Endothelial cell of umbilical vein (primary cell): Measurements from ENCODE around the gene ARMC5. TPM values are rescaled to one million over a fixed set of nuclear protein-coding genes. Genes with fewer than 3 reads are reported as not detected.

Experiments
- BruUV-seq: library from RNA; stranded (reverse); fragments of 400-500 nt; replicated peaks from 2 replicates; lab custom pipeline; 2021; lab: Mats Ljungman, UMichigan
- CTCF ChIA-PET: fragments of 300-600, 350-600 bp; sonication (Branson Sonifier 250); formaldehyde crosslinking; loops from one replicate; lab custom pipeline; 2021; ENCODE audit warnings: antibody characterized with exemption, inconsistent platforms; lab: Charles Lee
- POLR2A ChIA-PET: fragments of 300-600, 350-600 bp; sonication (Branson Sonifier 250); formaldehyde crosslinking; loops from one replicate; lab custom pipeline; 2021; ENCODE audit warnings: antibody characterized with exemption, inconsistent platforms; lab: Charles Lee
- DNase-seq: peaks from one replicate; pipeline ENCODE4 v3.0.0-alpha.2; 2011; ENCODE audit warnings: low read depth, low spot score
- FAIRE-seq: peaks from 2 replicates; lab custom pipeline; 2011; peaks lifted over from hg19 to GRCh38; lab: Jason Lieb, UNC
- H2AFZ ChIP-seq: 2 replicates; pipeline ENCODE4 v1.6.0; 2012; ENCODE audit warnings: low read depth, low read length, control low read depth, inconsistent platforms
- H3K27ac ChIP-seq: 2 replicates; pipeline ENCODE4 v1.5.1; 2011; ENCODE audit warnings: low read depth, mild to moderate bottlenecking, control low read depth, low read length, moderate library complexity; ENCODE audit not compliant: insufficient read depth
- H3K27me3 ChIP-seq, 2 experiments: 2 replicates each; pipeline versions ENCODE4 v1.6.0 to v1.6.1; 2011; ENCODE audit warnings: low read length in 2 of 2, mixed read lengths in 1 of 2; ENCODE audit not compliant: control insufficient read depth in 2 of 2, insufficient read depth in 2 of 2
- H3K36me3 ChIP-seq, 2 experiments: 2 replicates in 1 of 2; 3 replicates in 1 of 2; pipeline ENCODE4 v1.5.1; 2011; ENCODE audit warnings: low read length in 2 of 2, mild to moderate bottlenecking in 1 of 2, moderate library complexity in 1 of 2; ENCODE audit not compliant: control insufficient read depth in 2 of 2, insufficient read depth in 2 of 2; ENCODE audit errors: extremely low read depth in 1 of 2
- H3K4me1 ChIP-seq: 3 replicates; pipeline ENCODE4 v1.5.1; 2011; ENCODE audit warnings: mild to moderate bottlenecking, low read length; ENCODE audit not compliant: control insufficient read depth, insufficient read depth; ENCODE audit errors: extremely low read depth
- H3K4me2 ChIP-seq: 2 replicates; pipeline ENCODE4 v1.6.1; 2011; ENCODE audit warnings: low read length, control low read depth, mixed read lengths; ENCODE audit not compliant: insufficient read depth
- H3K4me3 ChIP-seq, 3 experiments: fragments of 200-600 bp in 1 of 3; sonication (generic), shearing (Covaris generic) in 1 of 3; replicated peaks in 1 of 3; 2 replicates each; pipeline ENCODE4 v1.5.1; 2011 to 2016; ENCODE audit warnings: control low read depth in 3 of 3, low read length in 3 of 3, mild to moderate bottlenecking in 2 of 3, inconsistent platforms in 1 of 3, low read depth in 1 of 3, moderate library complexity in 1 of 3; ENCODE audit not compliant: insufficient read depth in 1 of 3
- H3K79me2 ChIP-seq: 2 replicates; pipeline ENCODE4 v1.6.0; 2012; ENCODE audit warnings: low read length, inconsistent platforms; ENCODE audit not compliant: control insufficient read depth, insufficient read depth
- H3K9ac ChIP-seq: replicated peaks from 2 replicates; pipeline ENCODE3; 2011; ENCODE audit warnings: low read length, control low read depth; ENCODE audit not compliant: insufficient read depth; ENCODE audit errors: extremely low read depth
- H3K9me1 ChIP-seq: replicated peaks from 3 replicates; pipeline ENCODE4 v1.6.0; 2011; ENCODE audit warnings: mild to moderate bottlenecking, low read length; ENCODE audit not compliant: control insufficient read depth, insufficient read depth; ENCODE audit errors: extremely low read depth
- H3K9me3 ChIP-seq: replicated peaks from 2 replicates; pipeline ENCODE4 v1.5.1; 2012; ENCODE audit warnings: low read length, inconsistent platforms; ENCODE audit not compliant: control insufficient read depth, insufficient read depth
- H4K20me1 ChIP-seq: replicated peaks from 2 replicates; pipeline ENCODE3; 2011; ENCODE audit warnings: mild to moderate bottlenecking, low read length; ENCODE audit not compliant: control insufficient read depth, insufficient read depth; ENCODE audit errors: extremely low read depth
- CTCF ChIP-seq, 2 donors: IDR thresholded peaks; 1 replicate in 1 of 2; 2 replicates in 1 of 2; pipeline ENCODE4 v1.5.1; 2011; ENCODE audit warnings: low read length in 2 of 2, mild to moderate bottlenecking in 2 of 2, moderate library complexity in 2 of 2, control low read depth in 1 of 2, inconsistent platforms in 1 of 2, low read depth in 1 of 2; ENCODE audit not compliant: insufficient read depth in 1 of 2; ENCODE audit errors: extremely low read depth in 1 of 2
- EZH2 ChIP-seq: IDR thresholded peaks from 2 replicates; pipeline ENCODE4 v1.6.1; 2012; ENCODE audit warnings: borderline replicate concordance, low read depth, mild to moderate bottlenecking, moderate library complexity, low read length, inconsistent platforms; ENCODE audit not compliant: severe bottlenecking
- FOS ChIP-seq: IDR thresholded peaks from 2 replicates; pipeline ENCODE4 v1.6.1; 2011; ENCODE audit warnings: mild to moderate bottlenecking, low read length, moderate library complexity, borderline replicate concordance; ENCODE audit not compliant: insufficient read depth
- GATA2 ChIP-seq: IDR thresholded peaks from 2 replicates; pipeline ENCODE4 v1.7.0; 2011; ENCODE audit warnings: low read depth, mild to moderate bottlenecking, moderate library complexity, mixed read lengths, low read length; ENCODE audit not compliant: insufficient read length, insufficient read depth
- JUN ChIP-seq: IDR thresholded peaks from 2 replicates; pipeline ENCODE4 v1.6.1; 2011; ENCODE audit warnings: borderline replicate concordance, low read depth; ENCODE audit not compliant: insufficient read length, insufficient read depth
- MAX ChIP-seq: IDR thresholded peaks from 2 replicates; pipeline ENCODE4 v1.6.1; 2011; ENCODE audit not compliant: insufficient read depth, insufficient read length
- MYC ChIP-seq: IDR thresholded peaks from one replicate; pipeline ENCODE4 v1.6.1; 2011; ENCODE audit warnings: mild to moderate bottlenecking, low read depth, low read length
- POLR2A ChIP-seq: IDR thresholded peaks from 2 replicates; pipeline ENCODE4 v1.6.1; 2012; ENCODE audit warnings: low read depth, mild to moderate bottlenecking, control low read depth, low read length
- POLR2AphosphoS5 ChIP-seq: IDR thresholded peaks from 2 replicates; pipeline ENCODE4 v1.6.1; 2012; ENCODE audit warnings: low read depth, mild to moderate bottlenecking, control low read depth, low read length, moderate library complexity; ENCODE audit not compliant: insufficient read depth
- dilution Hi-C: fragments of 300-500 bp; cut with MboI; formaldehyde crosslinking; loops from one replicate; pipeline ENCODE4 v1.15.0; 2019; ENCODE audit warnings: low sequenced_read_pairs; ENCODE audit not compliant: extremely low pct_ligation_motif_present
- intact Hi-C: fragments of 100-400 bp; cut with micrococcal nuclease; formaldehyde crosslinking; loops from one replicate; pipeline ENCODE4 v1.10.0; 2022
- polyA plus RNA-seq, 4 experiments: library from polyadenylated mRNA; depleted of rRNA in 3 of 4; stranded (reverse) in 3 of 4; unstranded in 1 of 4; fragments of >200 nt; gene quantifications; 2 replicates each; pipeline versions ENCODE4 v1.2.1 to v1.2.3, GENCODE V29; 2011 to 2012; ENCODE audit warnings: missing spikeins in 1 of 4
- total RNA-seq: library from RNA; stranded (reverse); gene quantifications from 2 replicates; pipeline ENCODE4 v1.2.3, GENCODE V29; 2021

ARMC5 gene
- total and polyA plus RNA-seq, 2 donors (not counting 3 experiments of a cell fraction or from before 2014, with no cell fraction given), result 17.3 to 18.8 TPM

- POLR2A ChIA-PET, result no interaction called here
- H3K9ac ChIP-seq, result no peak overlapping the region
Measured at GRCh38 chr16:31496670-31497069, 37.4 kb downstream of the ARMC5 start.

More at GRCh38 chr16:31496670-31497069, 37.4 kb downstream of the ARMC5 start:
- DNase-seq (no peak), FAIRE-seq (no peak)
- no TSS peak for BruUV-seq
- Histone ChIP-seq H3K4me3 (no peak overlapping the region), H3K36me3 (peaks cover 8 to 20% of the 10 kb centered on the region in 2 experiments), H4K20me1 (no peaks in the 10 kb centered on the region), H2AFZ (no peak overlapping the region), H3K9me1 (no peaks in the 10 kb centered on the region), H3K27ac (no peak overlapping the region), H3K9me3 (no peaks in the 10 kb centered on the region), H3K27me3 (no peaks in the 10 kb centered on the region), H3K79me2 (no peaks in the 10 kb centered on the region), H3K4me2 (no peak overlapping the region), H3K4me1 (no peaks in the 10 kb centered on the region)
- dilution Hi-C loops (no loop called here), intact Hi-C loops (no loop called here)
- CTCF ChIA-PET, result interaction anchor here (1.3 kb wide), 1 partner anchor 24 kb away, joined by 3 read pairs; no protein-coding TSS in a partner anchor
- TF ChIP-seq EZH2 (no peak), MYC (no peak), POLR2AphosphoS5 (no peak), JUN (no peak), FOS (no peak), CTCF (IDR thresholded peaks at IDR 0.05; ENCODE audit: extremely low read depth in 1 of 2, insufficient read depth in 1 of 2, low read depth in 1 of 2, low read length in 2 of 2) (no peak), MAX (no peak), POLR2A (no peak), GATA2 (no peak)
